Psoas muscle (tissue), 8 donors: ENCODE results near the gene NBR1. TPM values are rescaled to one million over a fixed set of nuclear protein-coding genes. Genes with fewer than 3 reads are reported as not detected.
"Not testable (repeated sequence)": the region's sequence is repeated elsewhere in the genome, so short reads cannot be mapped to it uniquely, and the experiment has no call there.

ENCODE experiments used
- ATAC-seq, 4 donors: fragments of 200-7000 bp; cut with Tn5 transposase; one replicate each; pipeline ENCODE4 v1.9.1; 2020; ENCODE audit warnings: moderate library complexity in 3 of 4, mild to moderate bottlenecking in 2 of 4
- DNase-seq, 2 donors: peaks; one replicate each; pipeline ENCODE4 v3.0.0-alpha.2; 2020
- H3K27ac ChIP-seq: fragments of 200-600 bp; one replicate; pipeline ENCODE4 v1.8.0; 2022
- H3K27me3 ChIP-seq, 3 donors: fragments of 200-600 bp in 1 of 3; one replicate each; pipeline versions ENCODE4 v1.6.1 to v1.8.0; 2013 to 2022; ENCODE audit warnings: low read length in 2 of 3, mild to moderate bottlenecking in 2 of 3, moderate library complexity in 1 of 3; ENCODE audit not compliant: insufficient read depth in 3 of 3
- H3K36me3 ChIP-seq, 2 donors: fragments of 200-600 bp in 1 of 2; one replicate each; pipeline versions ENCODE4 v1.6.1 to v1.8.0; 2013 to 2022; ENCODE audit warnings: low read depth in 1 of 2, mild to moderate bottlenecking in 1 of 2, moderate library complexity in 1 of 2; ENCODE audit not compliant: insufficient read depth in 1 of 2
- H3K4me1 ChIP-seq: fragments of 200-600 bp; one replicate; pipeline ENCODE4 v1.8.0; 2022
- H3K4me3 ChIP-seq: fragments of 200-600 bp; one replicate; pipeline ENCODE4 v1.8.0; 2022; ENCODE audit warnings: mild to moderate bottlenecking
- H3K9me3 ChIP-seq: fragments of 200-600 bp; one replicate; pipeline ENCODE4 v1.8.0; 2022
- CTCF ChIP-seq: fragments of 200-600 bp; IDR thresholded peaks from one replicate; pipeline ENCODE4 v1.8.0; 2022; ENCODE audit warnings: antibody characterized with exemption
- WGBS, 3 donors: extraction: QIAGEN DNeasy Blood & Tissue Kit; methylation state at CpG; one replicate each; pipeline versions ENCODE4 v1.1.6 to v1.1.7; 2013; 5-methylcytosine and 5-hydroxymethylcytosine counted together
- intact Hi-C, 2 donors: fragments of 100-400 bp; cut with DNase I; formaldehyde crosslinking; loops; one replicate each; pipeline versions ENCODE4 v1.11.0 to v1.14.2; 2022
- polyA plus RNA-seq, 3 donors: library from polyadenylated mRNA; stranded (reverse); fragments of 200-250 nt; gene quantifications; one replicate each; pipeline ENCODE4 v1.2.3, GENCODE V29; 2013
- total RNA-seq, 4 donors: library from RNA; stranded (reverse); fragmentation: NEBNext Ultra II Directional in 2 of 4; extraction: Animal tissue kit (Norgen Biotek cat#: 25700) in 2 of 4; gene quantifications; one replicate each; pipeline versions ENCODE4 v1.2.1 to v1.2.4, GENCODE V29; 2021 to 2023
- donor health status: healthy with polysubstance abuse.
- donor health status: DM: no; HTN: no; CAD: no; lungs with moderate emphysema.
- donor health status: Bipolar disorder and iron deficiency.
- donor health status: healthy.
- donor health status: DM: yes; HTN: yes; CAD: no.
- donor health status: DM: no; HTN: no; CAD: no.
- donor health status: DM: no; HTN: no; CAD: no.
- donor health status: DM: yes; HTN: yes; CAD: no.

NBR1 gene
- total and polyA plus RNA-seq, 7 donors, result 13.7 to 157 (median 104) TPM

- TF ChIP-seq CTCF, result no peak
- peaks cover 36 to 100% of the 10 kb centered on the region in 2 donors for H3K36me3 ChIP-seq
- ATAC-seq (no peak), DNase-seq (no peak)
- 91 to 96% (median 95%) methylated on average over 5 of the region's 5 CpGs for WGBS, 3 donors
- no peak overlapping the region for H3K4me3 ChIP-seq
- H3K9me3 ChIP-seq, result no peaks in the 10 kb centered on the region
- no peaks in the 10 kb centered on the region for H3K27me3 ChIP-seq
- H3K27ac ChIP-seq, result no peak overlapping the region
- H3K4me1 ChIP-seq, result no peaks in the 10 kb centered on the region
- intact Hi-C loops, result no loop called here
Measured at GRCh38 chr17:43193251-43193650, 22.2 kb downstream of the NBR1 start.

- peaks cover 38 to 100% of the 10 kb centered on the region in 2 donors for H3K36me3 ChIP-seq
- no peak for TF ChIP-seq CTCF
- ATAC-seq (no peak), DNase-seq (no peak)
- H3K27me3 ChIP-seq, result no peaks in the 10 kb centered on the region
- H3K4me1 ChIP-seq, result no peaks in the 10 kb centered on the region
- no peak overlapping the region for H3K27ac ChIP-seq
- intact Hi-C loops, result no loop called here
- no peak overlapping the region for H3K4me3 ChIP-seq
- H3K9me3 ChIP-seq, result no peaks in the 10 kb centered on the region
- WGBS, 3 donors, result 92 to 94% (median 94%) methylated on average over 2 of the region's 2 CpGs
Measured at GRCh38 chr17:43199633-43200032, 28.6 kb downstream of the NBR1 start.

GRCh38 chr17:43200127-43200526 lies 29.1 kb downstream of the NBR1 start:
- DNase-seq (no peak), ATAC-seq (no peak)
- Histone ChIP-seq H3K4me3 (no peak overlapping the region), H3K9me3 (no peaks in the 10 kb centered on the region), H3K36me3 (peaks cover 35 to 100% of the 10 kb centered on the region in 2 donors), H3K27ac (no peak overlapping the region), H3K27me3 (no peaks in the 10 kb centered on the region), H3K4me1 (no peaks in the 10 kb centered on the region)
- no peak for TF ChIP-seq CTCF
- 90 to 98% (median 96%) methylated on average over 4 of the region's 4 CpGs for WGBS, 3 donors
- intact Hi-C loops, result no loop called here

GRCh38 chr17:43203013-43203412 lies 32.0 kb downstream of the NBR1 start:
- 93 to 98% (median 95%) methylated on average over 3 of the region's 3 CpGs for WGBS, 3 donors
- H3K27me3 ChIP-seq, H3K27ac ChIP-seq, H3K4me1 ChIP-seq, H3K9me3 ChIP-seq, intact Hi-C loops, DNase-seq, ATAC-seq, H3K4me3 ChIP-seq: not testable (repeated sequence)
- H3K36me3 ChIP-seq, result peaks cover 25 to 100% of the 10 kb centered on the region in 2 donors

- no peak for DNase-seq
Measured at GRCh38 chr17:43210576-43210975, 39.6 kb downstream of the NBR1 start.

More at GRCh38 chr17:43210576-43210975, 39.6 kb downstream of the NBR1 start:
- Histone ChIP-seq H3K36me3 (peaks cover 3 to 98% of the 10 kb centered on the region in 2 donors), H3K27me3 (no peaks in the 10 kb centered on the region), H3K4me3 (no peak overlapping the region), H3K9me3 (no peaks in the 10 kb centered on the region), H3K27ac (no peak overlapping the region), H3K4me1 (no peaks in the 10 kb centered on the region)
- no peak for TF ChIP-seq CTCF
- WGBS, 3 donors, result 66 to 85% (median 70%) methylated on average over 3 of the region's 3 CpGs
- no peak for ATAC-seq
- intact Hi-C loops, result loop anchor here in 1 of 2 donors (10.0 kb wide), 1 partner anchor 274 kb away; the partner anchor contains the start of gene DHX8
